Left ventricle myocardium inferior (tissue), 1 donor: Measurements from ENCODE around the gene PNLIPRP3. TPM values are rescaled to one million over a fixed set of nuclear protein-coding genes. Genes with fewer than 3 reads are reported as not detected.

ENCODE experiments used
- DNase-seq: peaks from one replicate; pipeline ENCODE4 v3.0.0-alpha.2; 2020
- H3K27ac ChIP-seq: fragments of 200-600 bp; replicated peaks from 2 replicates; pipeline ENCODE4 v1.8.0; 2021
- H3K27me3 ChIP-seq: fragments of 200-600 bp; 2 replicates; pipeline ENCODE4 v1.8.0; 2021; ENCODE audit warnings: low read depth
- H3K36me3 ChIP-seq: fragments of 200-600 bp; 2 replicates; pipeline ENCODE4 v1.8.0; 2021
- H3K4me1 ChIP-seq: fragments of 200-600 bp; 2 replicates; pipeline ENCODE4 v1.8.0; 2021
- H3K4me3 ChIP-seq: fragments of 200-600 bp; 2 replicates; pipeline ENCODE4 v1.8.0; 2021; ENCODE audit warnings: mild to moderate bottlenecking, moderate library complexity
- H3K9me3 ChIP-seq: fragments of 200-600 bp; replicated peaks from 2 replicates; pipeline ENCODE4 v1.8.0; 2021
- intact Hi-C: fragments of 100-400 bp; cut with micrococcal nuclease; formaldehyde crosslinking; loops from one replicate; pipeline ENCODE4 v1.11.0; 2022
- total RNA-seq: library from RNA; stranded (reverse); fragmentation: NEBNext Ultra II Directional; extraction: Animal tissue kit (Norgen Biotek cat#: 25700); gene quantifications from one replicate; pipeline ENCODE4 v1.2.1, GENCODE V29; 2021
- TF ChIP-seq, protein P1 (sequence below): fragments of 200-600 bp; IDR thresholded peaks from 2 replicates; pipeline ENCODE4 v1.8.0; 2021; ENCODE audit warnings: antibody characterized with exemption, mild to moderate bottlenecking, borderline replicate concordance
- donor health status: DM: no; HTN: yes; CAD: no; lungs with severe emphysema.

Gene PNLIPRP3
- total RNA-seq, 1 donor from 2014 or later = not detected

DNA sequence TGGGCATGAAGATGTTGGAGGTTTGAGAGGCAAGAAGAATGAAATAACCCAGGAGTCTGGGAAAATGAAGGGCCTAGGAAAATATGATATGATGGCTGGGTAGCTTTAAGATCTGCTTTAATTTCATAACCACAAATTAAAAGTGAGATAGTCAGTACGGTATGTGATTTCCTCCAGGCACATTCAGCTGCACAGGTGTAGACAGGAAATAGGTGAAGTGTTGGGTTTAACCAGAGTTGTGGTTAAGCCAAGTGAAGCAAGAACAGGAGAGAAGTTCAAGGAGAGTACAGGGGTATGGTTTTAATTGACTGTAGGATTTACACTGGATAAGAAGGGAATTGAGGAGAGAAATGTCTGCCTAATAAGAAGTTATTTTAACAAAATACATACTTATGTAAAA, 2.6 kb downstream of the PNLIPRP3 start:
- no peaks in the 10 kb centered on the region for H3K9me3 ChIP-seq
- H3K4me1 ChIP-seq = no peaks in the 10 kb centered on the region
- no peak overlapping the region for H3K4me3 ChIP-seq
- peaks cover 10% of the 10 kb centered on the region for H3K27me3 ChIP-seq
- H3K36me3 ChIP-seq = no peaks in the 10 kb centered on the region
- H3K27ac ChIP-seq = no peak overlapping the region
- TF ChIP-seq, protein P1, sequence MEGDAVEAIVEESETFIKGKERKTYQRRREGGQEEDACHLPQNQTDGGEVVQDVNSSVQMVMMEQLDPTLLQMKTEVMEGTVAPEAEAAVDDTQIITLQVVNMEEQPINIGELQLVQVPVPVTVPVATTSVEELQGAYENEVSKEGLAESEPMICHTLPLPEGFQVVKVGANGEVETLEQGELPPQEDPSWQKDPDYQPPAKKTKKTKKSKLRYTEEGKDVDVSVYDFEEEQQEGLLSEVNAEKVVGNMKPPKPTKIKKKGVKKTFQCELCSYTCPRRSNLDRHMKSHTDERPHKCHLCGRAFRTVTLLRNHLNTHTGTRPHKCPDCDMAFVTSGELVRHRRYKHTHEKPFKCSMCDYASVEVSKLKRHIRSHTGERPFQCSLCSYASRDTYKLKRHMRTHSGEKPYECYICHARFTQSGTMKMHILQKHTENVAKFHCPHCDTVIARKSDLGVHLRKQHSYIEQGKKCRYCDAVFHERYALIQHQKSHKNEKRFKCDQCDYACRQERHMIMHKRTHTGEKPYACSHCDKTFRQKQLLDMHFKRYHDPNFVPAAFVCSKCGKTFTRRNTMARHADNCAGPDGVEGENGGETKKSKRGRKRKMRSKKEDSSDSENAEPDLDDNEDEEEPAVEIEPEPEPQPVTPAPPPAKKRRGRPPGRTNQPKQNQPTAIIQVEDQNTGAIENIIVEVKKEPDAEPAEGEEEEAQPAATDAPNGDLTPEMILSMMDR = no peak
- no peak for DNase-seq
- intact Hi-C loops = no loop called here

DNA sequence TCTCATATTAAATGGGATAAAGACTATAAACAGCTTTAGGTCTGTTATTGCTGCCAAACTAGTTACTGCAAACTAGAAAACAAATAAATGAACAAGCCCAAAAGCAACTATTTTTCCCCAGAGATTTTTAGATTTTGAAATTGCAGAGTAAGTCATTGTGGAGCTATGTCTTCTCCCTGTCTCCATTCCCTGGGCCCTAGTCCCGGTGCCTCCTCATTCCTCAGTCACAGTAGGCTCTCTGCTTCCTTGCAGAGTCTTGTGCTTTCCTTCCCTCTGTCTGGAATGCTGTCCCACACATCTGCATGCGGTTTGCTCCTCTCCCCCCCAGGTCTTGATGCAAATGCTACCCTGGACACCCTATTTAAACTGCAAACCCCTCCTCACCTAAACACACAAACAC, 4.0 kb downstream of the PNLIPRP3 start:
- TF ChIP-seq, protein P1 = no peak
- intact Hi-C loops = no loop called here
- Histone ChIP-seq H3K27ac (no peak overlapping the region), H3K36me3 (no peaks in the 10 kb centered on the region), H3K9me3 (no peaks in the 10 kb centered on the region), H3K4me1 (no peaks in the 10 kb centered on the region), H3K4me3 (no peak overlapping the region), H3K27me3 (peaks cover 10% of the 10 kb centered on the region)
- no peak for DNase-seq

DNA sequence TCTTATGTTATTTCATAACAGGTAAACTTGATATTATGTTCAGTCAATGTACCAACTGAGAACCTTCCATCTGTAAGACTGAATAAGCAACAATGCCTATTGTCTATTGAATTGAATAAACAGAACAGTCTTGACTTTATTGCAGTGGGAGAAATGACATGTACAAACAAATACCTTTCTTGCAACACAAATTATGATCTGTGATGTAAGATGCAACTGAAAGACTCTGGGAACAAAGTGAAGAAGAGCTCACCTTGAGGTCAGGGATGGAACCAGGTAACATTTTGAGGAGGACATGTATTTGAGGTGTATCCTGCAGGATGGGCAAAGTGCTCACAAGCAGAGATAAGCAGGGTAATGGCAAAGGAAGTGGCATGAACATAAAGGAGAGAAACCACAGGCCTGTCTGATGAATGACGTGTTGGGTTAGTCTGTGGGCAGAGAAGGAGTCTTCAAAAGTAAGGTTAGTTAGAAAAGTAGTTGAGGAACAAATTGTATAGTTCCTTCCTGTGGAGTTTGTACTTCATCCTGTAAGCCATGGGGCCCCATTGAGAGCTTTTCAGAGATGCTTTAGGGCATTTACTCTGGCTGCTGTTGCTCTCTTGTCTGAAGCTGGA, 9.5 kb downstream of the PNLIPRP3 start:
- Histone ChIP-seq H3K4me3 (no peak overlapping the region), H3K27ac (no peak overlapping the region), H3K4me1 (no peaks in the 10 kb centered on the region), H3K9me3 (no peaks in the 10 kb centered on the region), H3K36me3 (no peaks in the 10 kb centered on the region), H3K27me3 (no peaks in the 10 kb centered on the region)
- intact Hi-C loops = no loop called here
- TF ChIP-seq, protein P1 = no peak
- DNase-seq = no peak

DNA sequence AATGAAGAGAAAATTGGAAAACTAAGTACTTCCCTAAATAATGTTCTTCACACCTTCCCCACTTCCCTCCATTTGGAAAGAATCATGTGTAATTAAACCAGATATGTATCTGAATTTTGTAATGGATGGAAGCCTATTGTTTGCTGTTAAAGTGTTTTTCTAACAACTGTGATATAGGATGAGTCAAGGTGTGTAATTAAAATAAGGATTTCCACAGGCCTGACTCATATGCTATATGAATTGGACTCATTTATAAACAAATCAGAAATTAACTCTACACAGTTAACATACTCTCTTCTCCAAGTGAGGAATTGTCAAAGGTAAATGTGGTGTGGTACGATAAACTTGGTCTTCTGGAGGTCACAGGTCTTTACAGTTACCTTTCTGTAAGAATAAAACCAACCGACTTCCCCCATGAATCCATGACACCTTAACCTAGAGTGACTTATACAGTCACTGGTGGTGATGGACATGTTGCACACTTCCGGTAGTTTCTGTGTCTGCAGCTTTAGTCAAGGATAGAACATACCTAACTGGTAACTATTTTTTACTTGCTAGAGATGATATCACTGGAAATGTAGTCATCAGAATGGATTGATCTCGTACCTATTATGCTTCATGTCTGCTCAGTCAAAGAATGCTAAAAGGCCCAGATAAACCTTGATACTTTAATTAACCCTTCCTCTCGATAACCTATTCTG, 12.8 kb downstream of the PNLIPRP3 start:
- Histone ChIP-seq H3K27ac (no peak overlapping the region), H3K4me1 (no peaks in the 10 kb centered on the region), H3K36me3 (no peaks in the 10 kb centered on the region), H3K9me3 (no peaks in the 10 kb centered on the region), H3K27me3 (no peaks in the 10 kb centered on the region), H3K4me3 (no peak overlapping the region)
- TF ChIP-seq, protein P1 = no peak
- intact Hi-C loops = no loop called here
- no peak for DNase-seq

DNA sequence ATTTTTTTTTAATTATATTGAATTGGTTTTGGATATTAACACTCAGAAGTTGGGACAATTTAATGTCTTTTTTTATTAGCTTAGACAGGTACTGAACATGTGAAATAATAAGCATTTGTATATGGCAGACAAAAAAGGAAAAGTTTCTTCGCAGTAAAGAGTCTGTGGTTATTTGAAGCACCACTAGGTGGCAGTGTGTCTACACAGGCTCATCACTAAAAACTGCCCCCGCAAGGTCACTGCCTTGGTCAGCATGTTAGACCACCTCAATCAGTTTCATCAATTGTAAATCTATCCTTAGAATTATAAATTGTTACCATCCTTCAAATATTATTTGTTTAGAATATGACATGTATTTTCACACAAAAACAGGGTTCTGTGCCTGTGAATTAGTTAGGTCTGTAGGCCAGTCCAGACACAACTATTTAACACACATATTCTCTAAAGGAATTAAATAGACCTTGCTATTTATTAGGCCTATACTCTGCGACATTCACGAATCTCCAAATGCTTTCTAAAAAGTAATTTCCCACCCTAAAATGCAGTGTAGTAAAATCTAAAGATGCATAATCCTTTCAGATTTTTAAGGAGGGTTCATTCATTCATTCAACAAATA, 17.0 kb downstream of the PNLIPRP3 start:
- TF ChIP-seq, protein P1 = peak; percentile 74
- Histone ChIP-seq H3K4me1 (no peaks in the 10 kb centered on the region), H3K36me3 (no peaks in the 10 kb centered on the region), H3K27ac (no peak overlapping the region), H3K27me3 (no peaks in the 10 kb centered on the region), H3K9me3 (no peaks in the 10 kb centered on the region), H3K4me3 (no peak overlapping the region)
- no peak for DNase-seq
- intact Hi-C loops = no loop called here
